Osteoblast (primary cell): ENCODE data around the gene PRG3. TPM values are rescaled to one million over a fixed set of nuclear protein-coding genes. Genes with fewer than 3 reads are reported as not detected.

ENCODE experiments used
- DNase-seq: peaks from one replicate; pipeline ENCODE4 v3.0.0; 2011; ENCODE audit warnings: low spot score, mixed read lengths; ENCODE audit not compliant: insufficient read length; ENCODE audit errors: missing footprints
- H2AFZ ChIP-seq: 2 replicates; pipeline ENCODE4 v1.6.0; 2011; ENCODE audit warnings: mild to moderate bottlenecking, low read length
- H3K27ac ChIP-seq: 2 replicates; pipeline ENCODE4 v1.5.1; 2011; ENCODE audit warnings: mild to moderate bottlenecking, low read depth, low read length, moderate library complexity
- H3K27me3 ChIP-seq: 2 replicates; pipeline ENCODE4 v1.6.0; 2012; ENCODE audit warnings: mild to moderate bottlenecking, control low read depth, inconsistent platforms, low read length, moderate library complexity; ENCODE audit not compliant: insufficient read depth
- H3K36me3 ChIP-seq: 2 replicates; pipeline ENCODE4 v1.5.1; 2011; ENCODE audit warnings: mild to moderate bottlenecking, low read length, control low read depth, moderate library complexity; ENCODE audit not compliant: insufficient read depth
- H3K4me1 ChIP-seq: 2 replicates; pipeline ENCODE4 v1.5.1; 2011; ENCODE audit warnings: mild to moderate bottlenecking, low read length, control low read depth, moderate library complexity; ENCODE audit not compliant: insufficient read depth
- H3K4me2 ChIP-seq: 2 replicates; pipeline ENCODE4 v1.6.0; 2011; ENCODE audit warnings: mild to moderate bottlenecking, low read length; ENCODE audit not compliant: insufficient read depth
- H3K4me3 ChIP-seq: fragments of 200-600 bp; sonication (generic); 3 replicates; pipeline ENCODE4 v1.5.1; 2012; ENCODE audit warnings: mild to moderate bottlenecking, low read length, inconsistent platforms; ENCODE audit not compliant: insufficient read depth
- H3K79me2 ChIP-seq: 2 replicates; pipeline ENCODE4 v1.6.0; 2012; ENCODE audit warnings: mild to moderate bottlenecking, low read length, control low read depth, inconsistent platforms; ENCODE audit not compliant: insufficient read depth
- H3K9me3 ChIP-seq: 2 replicates; pipeline ENCODE4 v1.5.1; 2011; ENCODE audit warnings: low read depth, low read length, control low read depth
- H4K20me1 ChIP-seq: 2 replicates; pipeline ENCODE4 v1.6.0; 2012; ENCODE audit warnings: mild to moderate bottlenecking, low read length, control low read depth; ENCODE audit not compliant: insufficient read depth
- CTCF ChIP-seq: IDR thresholded peaks from 2 replicates; pipeline ENCODE4 v1.5.1; 2011; ENCODE audit warnings: mild to moderate bottlenecking, low read depth, low read length, moderate library complexity; ENCODE audit errors: extremely low read depth
- total RNA-seq: library from RNA; depleted of rRNA; stranded (reverse); fragments of >200 nt; gene quantifications from 2 replicates; pipeline ENCODE4 v1.2.3, GENCODE V29; 2012

The PRG3 gene
- total RNA-seq, 1 donor = not detected

DNA sequence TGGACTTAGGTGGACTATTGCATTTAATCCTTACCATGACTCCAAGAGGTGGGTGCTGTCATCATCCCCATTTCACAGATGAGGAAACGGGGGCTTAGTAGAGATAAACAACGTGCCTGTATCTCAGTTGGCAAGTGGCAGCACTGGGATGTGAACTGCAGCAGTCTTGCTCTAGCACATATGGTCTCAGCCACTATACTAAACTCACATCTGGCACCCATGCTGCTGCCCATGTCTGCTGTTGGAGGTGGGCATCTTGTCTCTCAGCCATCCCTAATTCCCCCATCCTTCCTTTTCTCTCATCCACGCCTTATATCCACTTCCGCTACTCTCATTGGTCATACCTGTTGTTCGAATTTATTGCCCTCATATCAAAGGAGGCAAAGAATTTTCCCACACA is 3.8 kb downstream of the PRG3 start:
- no peaks in the 10 kb centered on the region for H3K79me2 ChIP-seq
- no peaks in the 10 kb centered on the region for H3K4me1 ChIP-seq
- TF ChIP-seq CTCF = no peak
- H3K27ac ChIP-seq = no peak overlapping the region
- H3K4me3 ChIP-seq = no peak overlapping the region
- no peaks in the 10 kb centered on the region for H3K36me3 ChIP-seq
- no peaks in the 10 kb centered on the region for H3K27me3 ChIP-seq
- no peak overlapping the region for H3K4me2 ChIP-seq
- H2AFZ ChIP-seq = no peak overlapping the region
- no peaks in the 10 kb centered on the region for H4K20me1 ChIP-seq
- H3K9me3 ChIP-seq = no peaks in the 10 kb centered on the region
- no peak for DNase-seq

- H3K79me2 ChIP-seq = no peaks in the 10 kb centered on the region
- H3K4me3 ChIP-seq = no peak overlapping the region
- H3K4me2 ChIP-seq = no peak overlapping the region
- no peaks in the 10 kb centered on the region for H3K36me3 ChIP-seq
- H4K20me1 ChIP-seq = no peaks in the 10 kb centered on the region
- DNase-seq = no peak
- H3K27ac ChIP-seq = no peak overlapping the region
- no peaks in the 10 kb centered on the region for H3K4me1 ChIP-seq
- no peaks in the 10 kb centered on the region for H3K9me3 ChIP-seq
- H3K27me3 ChIP-seq = no peaks in the 10 kb centered on the region
- no peak for TF ChIP-seq CTCF
- H2AFZ ChIP-seq = no peak overlapping the region
These were observed 4.6 kb downstream of the PRG3 start for GRCh38 chr11:57376095-57377090.

- H4K20me1 ChIP-seq = no peaks in the 10 kb centered on the region
- H2AFZ ChIP-seq = no peak overlapping the region
- no peak for TF ChIP-seq CTCF
- no peak overlapping the region for H3K4me3 ChIP-seq
- H3K9me3 ChIP-seq = no peaks in the 10 kb centered on the region
- H3K36me3 ChIP-seq = no peaks in the 10 kb centered on the region
- no peaks in the 10 kb centered on the region for H3K27me3 ChIP-seq
- DNase-seq = no peak
- H3K4me2 ChIP-seq = no peak overlapping the region
- H3K27ac ChIP-seq = no peak overlapping the region
- no peaks in the 10 kb centered on the region for H3K79me2 ChIP-seq
- H3K4me1 ChIP-seq = peaks cover under 1% of the 10 kb centered on the region
These were observed 5.5 kb downstream of the PRG3 start for GRCh38 chr11:57375490-57375889.

DNA sequence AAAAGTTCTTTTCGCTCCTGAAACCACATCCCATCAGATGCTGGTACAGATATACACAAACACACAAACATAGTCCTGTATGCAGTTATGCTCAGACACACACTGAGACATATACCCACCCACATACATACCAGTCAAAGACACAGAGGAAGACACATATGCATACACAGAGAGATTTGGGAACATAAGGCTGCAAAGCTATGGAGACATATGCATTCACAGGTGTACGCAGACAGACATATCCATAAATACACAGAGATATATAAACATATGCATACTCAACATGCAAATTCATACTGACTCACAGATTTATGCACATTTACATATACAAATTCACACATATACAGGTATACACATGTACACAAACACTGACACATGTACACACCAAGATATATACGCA is 6.0 kb downstream of the PRG3 start:
- Histone ChIP-seq H3K4me2 (no peak overlapping the region), H3K27ac (no peak overlapping the region), H3K79me2 (no peaks in the 10 kb centered on the region), H4K20me1 (no peaks in the 10 kb centered on the region), H2AFZ (no peak overlapping the region), H3K4me1 (peaks cover 5% of the 10 kb centered on the region), H3K36me3 (no peaks in the 10 kb centered on the region), H3K4me3 (no peak overlapping the region), H3K27me3 (no peaks in the 10 kb centered on the region), H3K9me3 (no peaks in the 10 kb centered on the region)
- no peak for DNase-seq
- TF ChIP-seq CTCF = no peak
